ENCODE results near the gene OGFR.

The OGFR gene

DNA sequence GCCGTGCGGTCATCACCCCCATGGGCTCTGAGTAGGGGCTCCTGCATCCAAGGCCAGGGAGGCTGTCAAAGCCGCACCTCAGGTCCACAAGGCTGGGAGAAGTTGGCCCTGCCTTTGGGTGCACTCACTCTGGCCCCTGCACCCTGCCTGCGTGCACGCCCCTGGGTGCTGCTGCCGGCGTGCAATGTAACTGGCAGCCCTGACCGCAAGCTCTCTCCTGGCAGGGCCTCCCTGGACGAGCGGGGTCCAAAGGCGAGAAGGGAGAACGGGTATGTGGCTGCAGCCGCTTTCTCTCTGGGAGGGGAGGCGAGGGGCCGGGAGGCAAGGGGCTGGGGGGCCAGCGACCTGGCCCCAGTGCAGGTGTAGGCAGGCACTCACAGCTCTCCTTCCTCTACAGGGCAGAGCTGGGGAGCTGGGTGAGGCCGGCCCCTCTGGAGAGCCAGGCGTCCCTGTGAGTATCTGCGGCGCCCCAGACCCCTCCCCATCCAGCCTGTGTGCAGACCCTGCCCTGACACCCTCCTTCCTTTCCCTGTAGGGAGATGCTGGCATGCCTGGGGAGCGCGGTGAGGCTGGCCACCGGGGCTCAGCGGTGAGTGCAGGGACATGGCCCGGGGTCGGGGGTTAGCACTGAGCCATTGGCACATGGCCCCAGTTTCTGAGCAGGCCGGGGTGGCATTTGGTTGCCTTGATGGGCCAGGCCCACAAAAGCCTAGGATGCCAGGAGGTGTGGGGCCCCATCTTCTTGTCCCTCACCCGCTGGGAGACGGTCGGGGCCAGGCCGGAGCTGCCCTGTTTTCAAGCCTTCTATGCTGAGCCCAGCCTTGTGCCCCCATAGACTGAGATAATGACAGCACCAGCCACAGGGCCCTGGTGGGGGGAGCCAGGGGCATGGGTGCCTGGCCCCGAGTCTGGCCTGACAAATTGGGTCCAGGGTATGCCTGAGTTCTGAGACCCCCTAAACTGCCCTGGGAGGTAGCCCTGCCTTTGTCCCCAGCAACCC lies 24.9 kb downstream of the OGFR start:
- no peak overlapping the region for H3K4me3 ChIP-seq (ENCODE audit: control insufficient read depth, low read depth, low read length)
- DNase-seq (ENCODE audit: low read depth) = no peak
- TF ChIP-seq, protein P1, sequence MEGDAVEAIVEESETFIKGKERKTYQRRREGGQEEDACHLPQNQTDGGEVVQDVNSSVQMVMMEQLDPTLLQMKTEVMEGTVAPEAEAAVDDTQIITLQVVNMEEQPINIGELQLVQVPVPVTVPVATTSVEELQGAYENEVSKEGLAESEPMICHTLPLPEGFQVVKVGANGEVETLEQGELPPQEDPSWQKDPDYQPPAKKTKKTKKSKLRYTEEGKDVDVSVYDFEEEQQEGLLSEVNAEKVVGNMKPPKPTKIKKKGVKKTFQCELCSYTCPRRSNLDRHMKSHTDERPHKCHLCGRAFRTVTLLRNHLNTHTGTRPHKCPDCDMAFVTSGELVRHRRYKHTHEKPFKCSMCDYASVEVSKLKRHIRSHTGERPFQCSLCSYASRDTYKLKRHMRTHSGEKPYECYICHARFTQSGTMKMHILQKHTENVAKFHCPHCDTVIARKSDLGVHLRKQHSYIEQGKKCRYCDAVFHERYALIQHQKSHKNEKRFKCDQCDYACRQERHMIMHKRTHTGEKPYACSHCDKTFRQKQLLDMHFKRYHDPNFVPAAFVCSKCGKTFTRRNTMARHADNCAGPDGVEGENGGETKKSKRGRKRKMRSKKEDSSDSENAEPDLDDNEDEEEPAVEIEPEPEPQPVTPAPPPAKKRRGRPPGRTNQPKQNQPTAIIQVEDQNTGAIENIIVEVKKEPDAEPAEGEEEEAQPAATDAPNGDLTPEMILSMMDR (conservative IDR thresholded peaks at IDR 0.05; ENCODE audit: control insufficient read depth, insufficient read depth, low read depth, low read length) = no peak

- no peak for DNase-seq (ENCODE audit: low read depth)
- TF ChIP-seq, protein P1 (conservative IDR thresholded peaks at IDR 0.05; ENCODE audit: control insufficient read depth, insufficient read depth, low read depth, low read length) = no peak
- no peak overlapping the region for H3K4me3 ChIP-seq (ENCODE audit: control insufficient read depth, low read depth, low read length)
Observed at GRCh38 chr20:62830251-62830650, 25.6 kb downstream of the OGFR start.

DNA sequence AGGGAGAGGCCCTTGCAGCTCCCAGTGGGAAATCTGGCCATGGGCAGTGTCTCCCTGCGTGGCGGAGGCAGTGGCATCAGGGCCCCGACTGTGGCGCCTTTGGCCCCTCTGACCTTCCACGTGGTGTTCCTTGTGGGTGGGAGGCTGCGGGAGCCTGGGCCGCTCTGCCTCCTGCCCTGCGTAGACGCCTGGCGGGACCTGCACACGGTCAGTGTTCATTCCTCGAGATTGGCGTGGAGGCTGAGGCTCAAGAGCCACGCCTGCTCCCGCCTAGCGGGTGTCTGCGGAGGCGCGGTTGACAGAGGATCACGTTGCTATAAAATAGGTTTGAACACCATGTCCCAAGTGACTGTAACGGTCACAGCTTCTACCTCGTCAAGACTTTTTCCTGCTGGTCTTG lies 26.2 kb downstream of the OGFR start:
- DNase-seq (ENCODE audit: low read depth) = no peak
- TF ChIP-seq, protein P1 (conservative IDR thresholded peaks at IDR 0.05; ENCODE audit: control insufficient read depth, insufficient read depth, low read depth, low read length) = no peak
- H3K4me3 ChIP-seq (ENCODE audit: control insufficient read depth, low read depth, low read length) = no peak overlapping the region

- H3K4me3 ChIP-seq (ENCODE audit: control insufficient read depth, low read depth, low read length) = no peak overlapping the region
- TF ChIP-seq, protein P1 (conservative IDR thresholded peaks at IDR 0.05; ENCODE audit: control insufficient read depth, insufficient read depth, low read depth, low read length) = no peak
- no peak for DNase-seq (ENCODE audit: low read depth)
Observed at GRCh38 chr20:62831361-62831788, 26.7 kb downstream of the OGFR start.

DNA sequence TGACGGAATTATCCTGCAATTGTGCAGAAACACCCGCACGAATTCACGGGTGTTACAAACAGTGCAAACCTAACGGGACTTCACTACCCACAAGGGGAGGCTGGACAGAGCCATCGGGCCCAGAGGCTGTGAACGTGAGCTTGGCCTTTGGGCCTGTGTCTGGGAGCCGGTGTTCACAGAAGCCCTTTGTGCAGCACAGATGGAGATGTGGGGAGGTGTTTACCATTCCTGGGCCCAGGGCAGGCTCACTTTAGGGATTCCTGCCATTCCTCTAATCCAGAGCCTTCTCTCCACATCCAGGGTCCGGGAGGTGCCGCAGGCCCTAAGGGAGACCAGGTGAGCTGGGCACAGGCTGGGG lies 27.2 kb downstream of the OGFR start:
- DNase-seq (ENCODE audit: low read depth) = no peak
- TF ChIP-seq, protein P1 (conservative IDR thresholded peaks at IDR 0.05; ENCODE audit: control insufficient read depth, insufficient read depth, low read depth, low read length) = no peak
- H3K4me3 ChIP-seq (ENCODE audit: control insufficient read depth, low read depth, low read length) = no peak overlapping the region

GRCh38 chr20:62832212-62832922 lies 27.7 kb downstream of the OGFR start:
- TF ChIP-seq, protein P1 (conservative IDR thresholded peaks at IDR 0.05; ENCODE audit: control insufficient read depth, insufficient read depth, low read depth, low read length) = no peak
- no peak overlapping the region for H3K4me3 ChIP-seq (ENCODE audit: control insufficient read depth, low read depth, low read length)

More at GRCh38 chr20:62832212-62832922, 27.7 kb downstream of the OGFR start:
- no peak for DNase-seq (ENCODE audit: low read depth)
